Body of pancreas (tissue), 4 donors: ENCODE results near the gene TIAM1. TPM values are rescaled to one million over a fixed set of nuclear protein-coding genes. Genes with fewer than 3 reads are reported as not detected.

ENCODE experiments used
- ATAC-seq: fragments of 150-250 bp; one replicate; pipeline ENCODE4 v1.9.1; 2016
- DNase-seq, 4 donors: peaks; one replicate each; pipeline ENCODE4 v3.0.0-alpha.2; 2019
- H3K27ac ChIP-seq, 4 donors: fragments of 200-600 bp; sonication (generic); 1 replicate in 3 of 4; 2 replicates in 1 of 4; pipeline versions ENCODE4 v1.5.1 to v1.6.1; 2016 to 2019; ENCODE audit warnings: mild to moderate bottlenecking in 1 of 4, mixed read lengths in 1 of 4, moderate library complexity in 1 of 4
- H3K27me3 ChIP-seq, 2 donors: fragments of 200-600 bp; sonication (generic); one replicate each; pipeline ENCODE4 v1.6.0; 2016; ENCODE audit warnings: mild to moderate bottlenecking in 1 of 2
- H3K36me3 ChIP-seq, 2 donors: fragments of 200-600 bp; sonication (generic); replicated peaks in 1 of 2; 2 replicates each; pipeline ENCODE4 v1.5.1; 2016; ENCODE audit warnings: low read depth in 2 of 2; ENCODE audit not compliant: insufficient read depth in 1 of 2
- H3K4me1 ChIP-seq: fragments of 200-600 bp; sonication (generic); one replicate; pipeline ENCODE4 v1.6.0; 2016
- H3K4me3 ChIP-seq, 2 donors: fragments of 200-600 bp; sonication (generic); 1 replicate in 1 of 2; 2 replicates in 1 of 2; pipeline ENCODE4 v1.5.1; 2016 to 2019
- H3K9me3 ChIP-seq, 3 donors: fragments of 200-600 bp; sonication (generic); 1 replicate in 2 of 3; 2 replicates in 1 of 3; pipeline ENCODE4 v1.5.1; 2016
- POLR2A ChIP-seq, 3 donors: fragments of 450-650 bp; IDR thresholded peaks; one replicate each; pipeline ENCODE4 v1.6.1; 2016; ENCODE audit warnings: antibody characterized with exemption in 3 of 3, mild to moderate bottlenecking in 2 of 3
- WGBS, 2 donors: methylation state at CpG; one replicate each; pipeline ENCODE4 v1.1.5; 2017; 5-methylcytosine and 5-hydroxymethylcytosine counted together
- intact Hi-C: fragments of 100-400 bp; cut with DNase I; formaldehyde crosslinking; loops from one replicate; pipeline ENCODE4 v1.15.1; 2023
- total RNA-seq, 2 donors: library from RNA; depleted of rRNA; stranded (reverse); fragments of >200 nt; gene quantifications; one replicate each; pipeline ENCODE4 v1.1.0, GENCODE V29; 2016
- TF ChIP-seq, protein P1 (sequence below), 7 experiments: fragments of 450-650 bp in 4 of 7; fragments of 200-600 bp in 3 of 7; sonication (generic) in 3 of 7; IDR thresholded peaks; one replicate each; pipeline ENCODE4 v1.5.1; 2016 to 2019; ENCODE audit warnings: antibody characterized with exemption in 7 of 7

Gene TIAM1
- total RNA-seq, 2 donors from 2014 or later, result 3.6 to 8.8 TPM

GRCh38 chr21:31248598-31248997 lies 95.5 kb downstream of the TIAM1 start:
- WGBS, 2 donors, result 53 to 58% methylated on average over 2 of the region's 2 CpGs
- no peak overlapping the region for H3K4me3 ChIP-seq
- no peaks in the 10 kb centered on the region for H3K9me3 ChIP-seq
- H3K4me1 ChIP-seq, result no peaks in the 10 kb centered on the region
- TF ChIP-seq, protein P1, sequence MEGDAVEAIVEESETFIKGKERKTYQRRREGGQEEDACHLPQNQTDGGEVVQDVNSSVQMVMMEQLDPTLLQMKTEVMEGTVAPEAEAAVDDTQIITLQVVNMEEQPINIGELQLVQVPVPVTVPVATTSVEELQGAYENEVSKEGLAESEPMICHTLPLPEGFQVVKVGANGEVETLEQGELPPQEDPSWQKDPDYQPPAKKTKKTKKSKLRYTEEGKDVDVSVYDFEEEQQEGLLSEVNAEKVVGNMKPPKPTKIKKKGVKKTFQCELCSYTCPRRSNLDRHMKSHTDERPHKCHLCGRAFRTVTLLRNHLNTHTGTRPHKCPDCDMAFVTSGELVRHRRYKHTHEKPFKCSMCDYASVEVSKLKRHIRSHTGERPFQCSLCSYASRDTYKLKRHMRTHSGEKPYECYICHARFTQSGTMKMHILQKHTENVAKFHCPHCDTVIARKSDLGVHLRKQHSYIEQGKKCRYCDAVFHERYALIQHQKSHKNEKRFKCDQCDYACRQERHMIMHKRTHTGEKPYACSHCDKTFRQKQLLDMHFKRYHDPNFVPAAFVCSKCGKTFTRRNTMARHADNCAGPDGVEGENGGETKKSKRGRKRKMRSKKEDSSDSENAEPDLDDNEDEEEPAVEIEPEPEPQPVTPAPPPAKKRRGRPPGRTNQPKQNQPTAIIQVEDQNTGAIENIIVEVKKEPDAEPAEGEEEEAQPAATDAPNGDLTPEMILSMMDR (IDR thresholded peaks at IDR 0.05), result no peak
- no peak for TF ChIP-seq POLR2A (IDR thresholded peaks at IDR 0.05)
- no peaks in the 10 kb centered on the region for H3K27me3 ChIP-seq
- H3K36me3 ChIP-seq, result no peaks in the 10 kb centered on the region
- H3K27ac ChIP-seq, result no peak overlapping the region
- DNase-seq, result no peak
- intact Hi-C loops, result no loop called here
- no peak for ATAC-seq

GRCh38 chr21:31243611-31244010 lies 100.5 kb downstream of the TIAM1 start:
- H3K27ac ChIP-seq, result no peak overlapping the region
- ATAC-seq (no peak), DNase-seq (no peak)
- no peaks in the 10 kb centered on the region for H3K9me3 ChIP-seq
- no peak for TF ChIP-seq POLR2A (IDR thresholded peaks at IDR 0.05)
- TF ChIP-seq, protein P1 (IDR thresholded peaks at IDR 0.05), result no peak
- no peaks in the 10 kb centered on the region for H3K36me3 ChIP-seq
- 85 to 96% methylated on average over 2 of the region's 2 CpGs for WGBS, 2 donors
- no peak overlapping the region for H3K4me3 ChIP-seq
- no peaks in the 10 kb centered on the region for H3K27me3 ChIP-seq
- no peaks in the 10 kb centered on the region for H3K4me1 ChIP-seq
- intact Hi-C loops, result no loop called here

DNA sequence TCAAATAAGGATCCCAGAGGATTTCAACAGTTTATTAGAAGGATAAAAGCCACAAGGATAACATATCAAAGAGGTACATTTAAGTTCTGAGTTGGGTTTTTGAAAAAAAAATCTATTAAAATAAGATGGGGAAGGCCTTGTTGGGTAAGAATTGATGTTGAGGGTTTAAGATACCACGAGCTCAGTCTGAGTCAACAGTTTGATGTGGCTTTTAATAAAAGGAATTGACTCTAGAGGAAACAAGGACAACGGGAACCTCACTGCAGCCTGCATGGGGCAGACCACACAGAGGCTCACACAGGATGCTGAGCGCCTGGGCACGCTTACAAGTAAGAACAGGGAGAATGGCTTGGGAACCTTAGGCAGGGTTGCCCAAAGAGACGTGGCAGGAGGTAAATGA lies 107.5 kb downstream of the TIAM1 start:
- Histone ChIP-seq H3K27ac (no peak overlapping the region), H3K36me3 (no peaks in the 10 kb centered on the region), H3K4me3 (no peak overlapping the region), H3K4me1 (no peaks in the 10 kb centered on the region), H3K27me3 (no peaks in the 10 kb centered on the region), H3K9me3 (no peaks in the 10 kb centered on the region)
- DNase-seq (no peak), ATAC-seq (no peak)
- TF ChIP-seq, protein P1 (IDR thresholded peaks at IDR 0.05), result no peak
- no peak for TF ChIP-seq POLR2A (IDR thresholded peaks at IDR 0.05)
- intact Hi-C loops, result no loop called here
- 56 to 67% methylated on average over 5 of the region's 5 CpGs for WGBS, 2 donors

- Histone ChIP-seq H3K36me3 (no peaks in the 10 kb centered on the region), H3K27ac (no peak overlapping the region), H3K9me3 (no peaks in the 10 kb centered on the region), H3K4me3 (no peak overlapping the region), H3K4me1 (no peaks in the 10 kb centered on the region), H3K27me3 (no peaks in the 10 kb centered on the region)
- WGBS, 2 donors, result 46 to 47% methylated on average over 6 of the region's 6 CpGs
- ATAC-seq (no peak), DNase-seq (no peak)
- TF ChIP-seq, protein P1 (IDR thresholded peaks at IDR 0.05), result no peak
- no peak for TF ChIP-seq POLR2A (IDR thresholded peaks at IDR 0.05)
- intact Hi-C loops, result no loop called here
Measured at GRCh38 chr21:31235671-31236450, 108.2 kb downstream of the TIAM1 start.

GRCh38 chr21:31234936-31235335 lies 109.1 kb downstream of the TIAM1 start:
- no peak for DNase-seq
- no peak for TF ChIP-seq POLR2A (IDR thresholded peaks at IDR 0.05)
- TF ChIP-seq, protein P1 (IDR thresholded peaks at IDR 0.05), result no peak
- Histone ChIP-seq H3K36me3 (no peaks in the 10 kb centered on the region), H3K4me3 (no peak overlapping the region), H3K27me3 (no peaks in the 10 kb centered on the region), H3K4me1 (no peaks in the 10 kb centered on the region), H3K27ac (no peak overlapping the region), H3K9me3 (no peaks in the 10 kb centered on the region)
- no peak for ATAC-seq
- whole genome bisulfite sequencing, 2 donors, result 58 to 62% methylated on average over 2 of the region's 2 CpGs
- intact Hi-C loops, result no loop called here
